ENCODE measurements around the gene PCDH9. TPM values are rescaled to one million over a fixed set of nuclear protein-coding genes. Genes with fewer than 3 reads are reported as not detected.

PCDH9 gene
- total RNA-seq, 1 experiment from 2014 or later = 0.11 TPM

DNA sequence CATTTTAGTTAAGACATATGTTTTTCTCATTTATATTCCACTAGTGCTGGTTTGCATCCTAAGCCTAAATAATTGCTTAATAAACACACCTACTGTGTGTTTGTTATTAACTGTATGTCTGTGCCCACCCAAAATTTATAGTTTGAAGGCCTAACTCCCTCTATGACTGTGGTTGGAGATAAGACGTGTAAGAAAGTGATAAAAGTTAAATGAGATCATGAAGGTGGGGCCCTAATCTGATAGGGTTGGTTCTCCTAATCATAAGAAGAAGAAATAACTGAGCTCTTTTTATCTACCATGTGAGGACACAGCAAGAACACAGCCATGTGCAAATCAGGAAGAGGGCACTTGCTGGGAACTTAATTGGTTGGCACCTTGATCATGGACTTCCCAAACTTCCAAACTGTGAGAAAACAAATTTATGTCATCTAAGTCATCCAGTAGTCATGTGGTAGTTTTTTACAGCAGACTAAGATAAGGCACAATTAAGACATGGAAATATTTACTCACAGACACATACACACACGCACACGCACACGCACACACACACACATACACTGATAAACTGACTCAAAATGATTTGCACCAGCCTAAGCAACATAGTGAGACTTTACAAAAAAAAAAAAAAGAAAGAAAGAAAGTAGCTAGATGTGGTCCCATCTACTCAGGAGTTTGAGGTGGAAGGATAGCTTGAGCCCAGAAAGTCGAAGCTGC, 662.1 kb downstream of the PCDH9 start:
- Histone ChIP-seq H3K4me1 (no peaks in the 10 kb centered on the region), H3K27me3 (replicated peaks; ENCODE audit: control insufficient read depth, insufficient read depth, low read length) (no peaks in the 10 kb centered on the region), H3K36me3 (ENCODE audit: control insufficient read depth, insufficient read depth, low read length) (no peaks in the 10 kb centered on the region), H3K4me3 (ENCODE audit: low read depth, low read length) (no peak overlapping the region), H3K9me3 (no peaks in the 10 kb centered on the region)
- H3K9me3 Mint-ChIP-seq (ENCODE audit: unreplicated experiment) = peaks cover under 1% of the 10 kb centered on the region
- no peak overlapping the region for H3K4me3 Mint-ChIP-seq (ENCODE audit: unreplicated experiment)
- H3K27me3 Mint-ChIP-seq (ENCODE audit: insufficient read depth, unreplicated experiment) = no peaks in the 10 kb centered on the region
- no peak for DNase-seq
- POLR2A ChIA-PET = no interaction called here
- no peak overlapping the region for H3K27ac Mint-ChIP-seq (ENCODE audit: unreplicated experiment)
- TF ChIP-seq, protein P1, sequence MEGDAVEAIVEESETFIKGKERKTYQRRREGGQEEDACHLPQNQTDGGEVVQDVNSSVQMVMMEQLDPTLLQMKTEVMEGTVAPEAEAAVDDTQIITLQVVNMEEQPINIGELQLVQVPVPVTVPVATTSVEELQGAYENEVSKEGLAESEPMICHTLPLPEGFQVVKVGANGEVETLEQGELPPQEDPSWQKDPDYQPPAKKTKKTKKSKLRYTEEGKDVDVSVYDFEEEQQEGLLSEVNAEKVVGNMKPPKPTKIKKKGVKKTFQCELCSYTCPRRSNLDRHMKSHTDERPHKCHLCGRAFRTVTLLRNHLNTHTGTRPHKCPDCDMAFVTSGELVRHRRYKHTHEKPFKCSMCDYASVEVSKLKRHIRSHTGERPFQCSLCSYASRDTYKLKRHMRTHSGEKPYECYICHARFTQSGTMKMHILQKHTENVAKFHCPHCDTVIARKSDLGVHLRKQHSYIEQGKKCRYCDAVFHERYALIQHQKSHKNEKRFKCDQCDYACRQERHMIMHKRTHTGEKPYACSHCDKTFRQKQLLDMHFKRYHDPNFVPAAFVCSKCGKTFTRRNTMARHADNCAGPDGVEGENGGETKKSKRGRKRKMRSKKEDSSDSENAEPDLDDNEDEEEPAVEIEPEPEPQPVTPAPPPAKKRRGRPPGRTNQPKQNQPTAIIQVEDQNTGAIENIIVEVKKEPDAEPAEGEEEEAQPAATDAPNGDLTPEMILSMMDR (IDR thresholded peaks at IDR 0.05; ENCODE audit: insufficient read depth in 1 of 2, low read depth in 1 of 2, low read length in 1 of 2, severe bottlenecking in 1 of 2, unreplicated experiment in 1 of 2) = no peak
- H3K4me1 Mint-ChIP-seq (ENCODE audit: low read depth, unreplicated experiment) = no peaks in the 10 kb centered on the region
- intact Hi-C loops (cut with micrococcal nuclease; ENCODE audit: unreplicated experiment) = no loop called here
- CTCF ChIA-PET = interaction anchor here (0.6 kb wide), 1 partner anchor 854 kb away, joined by 4 read pairs; no protein-coding TSS in a partner anchor
- BruUV-seq (replicated peaks) = no TSS peak
- H3K36me3 Mint-ChIP-seq (ENCODE audit: insufficient read depth, unreplicated experiment) = no peaks in the 10 kb centered on the region

DNA sequence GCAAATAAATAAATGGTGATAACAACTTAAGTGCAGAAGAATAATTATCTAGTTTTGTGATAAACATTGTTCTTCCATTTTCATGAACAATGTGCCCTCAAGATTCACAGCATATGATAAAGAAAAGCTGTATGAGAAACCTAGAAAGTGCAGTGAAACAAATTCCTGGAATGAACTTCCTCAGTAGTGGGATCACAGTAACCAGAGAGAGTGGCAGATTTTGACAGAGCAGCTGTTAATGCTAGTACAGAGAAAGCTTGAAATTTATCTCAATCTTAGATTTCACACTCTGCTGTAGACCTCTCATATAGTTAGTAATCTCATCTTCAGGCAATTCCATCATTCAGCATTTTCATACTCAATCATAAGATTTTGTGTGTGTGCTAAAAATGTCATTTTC, 664.9 kb downstream of the PCDH9 start:
- TF ChIP-seq, protein P1 (IDR thresholded peaks at IDR 0.05; ENCODE audit: insufficient read depth in 1 of 2, low read depth in 1 of 2, low read length in 1 of 2, severe bottlenecking in 1 of 2, unreplicated experiment in 1 of 2) = no peak
- no peaks in the 10 kb centered on the region for H3K27me3 Mint-ChIP-seq (ENCODE audit: insufficient read depth, unreplicated experiment)
- Histone ChIP-seq H3K4me1 (no peaks in the 10 kb centered on the region), H3K9me3 (no peaks in the 10 kb centered on the region), H3K36me3 (ENCODE audit: control insufficient read depth, insufficient read depth, low read length) (no peaks in the 10 kb centered on the region), H3K27me3 (replicated peaks; ENCODE audit: control insufficient read depth, insufficient read depth, low read length) (no peaks in the 10 kb centered on the region), H3K4me3 (ENCODE audit: low read depth, low read length) (no peak overlapping the region)
- H3K27ac Mint-ChIP-seq (ENCODE audit: unreplicated experiment) = no peak overlapping the region
- H3K4me3 Mint-ChIP-seq (ENCODE audit: unreplicated experiment) = no peak overlapping the region
- ChIA-PET POLR2A (no interaction called here), CTCF (no interaction called here)
- H3K36me3 Mint-ChIP-seq (ENCODE audit: insufficient read depth, unreplicated experiment) = no peaks in the 10 kb centered on the region
- intact Hi-C loops (cut with micrococcal nuclease; ENCODE audit: unreplicated experiment) = no loop called here
- DNase-seq = no peak
- no TSS peak for BruUV-seq (replicated peaks)
- H3K4me1 Mint-ChIP-seq (ENCODE audit: low read depth, unreplicated experiment) = no peaks in the 10 kb centered on the region
- peaks cover 11% of the 10 kb centered on the region for H3K9me3 Mint-ChIP-seq (ENCODE audit: unreplicated experiment)

DNA sequence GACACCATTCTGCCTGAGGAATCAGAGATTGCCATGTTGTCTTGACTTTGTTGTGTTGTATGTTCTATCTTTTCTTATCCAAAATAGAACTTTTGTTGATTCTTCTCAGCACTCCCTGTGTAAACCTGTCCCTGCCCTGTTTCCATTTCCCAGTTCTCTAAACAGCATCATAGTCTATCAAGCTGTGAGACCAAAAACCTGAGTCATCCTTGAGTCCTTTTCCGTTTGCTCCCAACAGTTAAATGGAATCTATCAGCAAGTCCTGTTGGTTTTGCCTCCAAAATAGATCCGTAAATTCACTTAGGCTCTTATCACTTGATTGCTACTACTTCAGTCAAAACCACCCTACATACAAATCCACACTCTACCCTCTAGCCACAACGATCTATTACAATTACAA, 667.1 kb downstream of the PCDH9 start:
- CTCF ChIA-PET = no interaction called here
- BruUV-seq (replicated peaks) = no TSS peak

More for the DNA sequence above, 667.1 kb downstream of the PCDH9 start:
- Mint-ChIP-seq H3K27ac (ENCODE audit: unreplicated experiment) (no peak overlapping the region), H3K4me1 (ENCODE audit: low read depth, unreplicated experiment) (no peaks in the 10 kb centered on the region), H3K36me3 (ENCODE audit: insufficient read depth, unreplicated experiment) (no peaks in the 10 kb centered on the region), H3K4me3 (ENCODE audit: unreplicated experiment) (no peak overlapping the region), H3K27me3 (ENCODE audit: insufficient read depth, unreplicated experiment) (no peaks in the 10 kb centered on the region), H3K9me3 (ENCODE audit: unreplicated experiment) (peaks cover 11% of the 10 kb centered on the region)
- Histone ChIP-seq H3K36me3 (ENCODE audit: control insufficient read depth, insufficient read depth, low read length) (no peaks in the 10 kb centered on the region), H3K9me3 (no peaks in the 10 kb centered on the region), H3K4me1 (no peaks in the 10 kb centered on the region), H3K4me3 (ENCODE audit: low read depth, low read length) (no peak overlapping the region), H3K27me3 (replicated peaks; ENCODE audit: control insufficient read depth, insufficient read depth, low read length) (no peaks in the 10 kb centered on the region)
- POLR2A ChIA-PET = no interaction called here
- no peak for DNase-seq
- intact Hi-C loops (cut with micrococcal nuclease; ENCODE audit: unreplicated experiment) = no loop called here
- TF ChIP-seq, protein P1 (IDR thresholded peaks at IDR 0.05; ENCODE audit: insufficient read depth in 1 of 2, low read depth in 1 of 2, low read length in 1 of 2, severe bottlenecking in 1 of 2, unreplicated experiment in 1 of 2) = no peak

Measured in Caco-2 (cell line).